HepG2 (cell line): ENCODE measurements around the gene TMEM44. TPM values are rescaled to one million over a fixed set of nuclear protein-coding genes. Genes with fewer than 3 reads are reported as not detected.

ENCODE experiments used
- ATAC-seq: fragments of 200-7000 bp; cut with Tn5 transposase; 3 replicates; pipeline ENCODE4 v1.9.1; 2020; ENCODE audit warnings: mild to moderate bottlenecking, moderate library complexity
- BruUV-seq: library from RNA; stranded (reverse); fragments of 400-500 nt; replicated peaks from 2 replicates; lab custom pipeline; 2021; lab: Mats Ljungman, UMichigan
- CTCF ChIA-PET: fragments of 300-600 bp; formaldehyde crosslinking; extraction: SDS; loops from one replicate; lab custom pipeline; 2021; ENCODE audit warnings: low total read pairs, inconsistent platforms, low intra/inter-chr PET ratio; lab: Yijun Ruan, JAX
- POLR2A ChIA-PET: fragments of 350-600 bp; sonication (Branson Sonifier 250); formaldehyde crosslinking; loops from one replicate; lab custom pipeline; 2020; ENCODE audit warnings: antibody characterized with exemption, inconsistent platforms; lab: Yijun Ruan, JAX
- DNase-seq: peaks from one replicate; pipeline ENCODE4 v3.0.0-alpha.2; 2015; ENCODE audit warnings: low spot score
- FAIRE-seq: peaks from 3 replicates; lab custom pipeline; 2011; peaks lifted over from hg19 to GRCh38; lab: Jason Lieb, UNC
- H2AFZ ChIP-seq: one replicate; pipeline ENCODE4 v1.6.1; 2011; ENCODE audit warnings: low read length, inconsistent platforms
- H3K27ac ChIP-seq: fragments of 300-600 bp; 3 replicates; pipeline ENCODE4 v1.8.0; 2011; ENCODE audit warnings: mixed run types, mild to moderate bottlenecking, mixed read lengths, low read length, inconsistent platforms; ENCODE audit not compliant: insufficient read depth; ENCODE audit errors: extremely low read length
- H3K27me3 ChIP-seq, 2 experiments: fragments of 200-600 bp in 1 of 2; 2 replicates in 1 of 2; 3 replicates in 1 of 2; pipeline versions ENCODE4 v1.6.0 to v1.8.0; 2011; ENCODE audit warnings: low read length in 2 of 2, mild to moderate bottlenecking in 2 of 2, moderate library complexity in 2 of 2, inconsistent platforms in 1 of 2; ENCODE audit not compliant: insufficient read depth in 2 of 2, control insufficient read depth in 1 of 2
- H3K36me3 ChIP-seq, 2 experiments: fragments of 200-600 bp in 1 of 2; replicated peaks in 1 of 2; 2 replicates in 1 of 2; 3 replicates in 1 of 2; pipeline versions ENCODE4 v1.5.1 to v1.8.0; 2011; ENCODE audit warnings: low read length in 2 of 2, inconsistent platforms in 1 of 2; ENCODE audit not compliant: insufficient read depth in 2 of 2, control insufficient read depth in 1 of 2
- H3K4me1 ChIP-seq: 2 replicates; pipeline ENCODE4 v1.5.1; 2012; ENCODE audit warnings: low read length, inconsistent platforms; ENCODE audit not compliant: insufficient read depth
- H3K4me2 ChIP-seq: 2 replicates; pipeline ENCODE4 v1.6.0; 2011; ENCODE audit warnings: low read depth, low read length, inconsistent platforms
- H3K4me3 ChIP-seq, 3 experiments: fragments of 200-600 bp in 1 of 3; sonication (generic), shearing (Covaris generic) in 1 of 3; replicated peaks in 1 of 3; 2 replicates each; pipeline ENCODE4 v1.5.1; 2011 to 2016; ENCODE audit warnings: low read length in 3 of 3, inconsistent platforms in 2 of 3, low read depth in 2 of 3, mild to moderate bottlenecking in 2 of 3, control low read depth in 1 of 3, mixed read lengths in 1 of 3; ENCODE audit not compliant: insufficient read depth in 1 of 3
- H3K79me2 ChIP-seq: one replicate; pipeline ENCODE4 v1.6.1; 2011; ENCODE audit warnings: low read length, inconsistent platforms; ENCODE audit not compliant: insufficient read depth
- H3K9ac ChIP-seq: 2 replicates; pipeline ENCODE4 v1.6.0; 2011; ENCODE audit warnings: mild to moderate bottlenecking, low read depth, low read length, inconsistent platforms; ENCODE audit not compliant: insufficient read depth
- H3K9me3 ChIP-seq: 2 replicates; pipeline ENCODE4 v1.5.1; 2012; ENCODE audit warnings: mild to moderate bottlenecking, low read length
- H4K20me1 ChIP-seq: 2 replicates; pipeline ENCODE4 v1.6.0; 2011; ENCODE audit warnings: inconsistent platforms, mild to moderate bottlenecking, low read length, moderate library complexity; ENCODE audit not compliant: insufficient read depth
- MED8 ChIP-seq: sonication (generic); formaldehyde crosslinking; IDR thresholded peaks from 2 replicates; pipeline ENCODE4 v1.8.1; 2023; ENCODE audit warnings: mild to moderate bottlenecking, missing genetic modification reagents; ENCODE audit not compliant: insufficient replicate concordance
- MYNN ChIP-seq: sonication (generic); formaldehyde crosslinking; IDR thresholded peaks from 2 replicates; pipeline ENCODE4 v1.4.0; 2020; ENCODE audit warnings: mild to moderate bottlenecking, low read depth, missing genetic modification reagents
- POGZ ChIP-seq: sonication (generic); formaldehyde crosslinking; IDR thresholded peaks from 2 replicates; pipeline ENCODE4 v1.4.0; 2020; ENCODE audit warnings: mild to moderate bottlenecking, missing genetic modification reagents
- TEF ChIP-seq: sonication (generic); formaldehyde crosslinking; IDR thresholded peaks from 2 replicates; pipeline ENCODE4 v1.5.0; 2020; ENCODE audit warnings: missing genetic modification reagents
- ZBTB3 ChIP-seq: sonication (generic); formaldehyde crosslinking; IDR thresholded peaks from 2 replicates; pipeline ENCODE4 v1.4.0; 2020; ENCODE audit warnings: low read depth, mild to moderate bottlenecking, moderate library complexity, missing genetic modification reagents, borderline replicate concordance
- ZBTB40 ChIP-seq, 2 experiments: fragments of 450-650 bp in 1 of 2; sonication (generic) in 1 of 2; formaldehyde crosslinking in 1 of 2; IDR thresholded peaks; 2 replicates each; pipeline versions ENCODE4 v1.6.1 to v1.8.0; 2016 to 2022; ENCODE audit warnings: antibody characterized with exemption in 1 of 2, mild to moderate bottlenecking in 1 of 2, missing genetic modification reagents in 1 of 2
- ZNF552 ChIP-seq: sonication (generic); formaldehyde crosslinking; IDR thresholded peaks from 2 replicates; pipeline ENCODE4 v1.9.0; 2022; ENCODE audit warnings: missing genetic modification reagents, mild to moderate bottlenecking, borderline replicate concordance
- WGBS: methylation state at CpG from one replicate; pipeline ENCODE4 v1.1.6; 2017; ENCODE audit warnings: low lambda C conversion rate; 5-methylcytosine and 5-hydroxymethylcytosine counted together
- in situ Hi-C: cut with HindIII; loops from 2 replicates; pipeline ENCODE4 v1.10.0; 2017; ENCODE audit warnings: low pct_unique_long_range_greater_than_20kb; ENCODE audit not compliant: extremely low pct_ligation_motif_present
- intact Hi-C: fragments of 100-400 bp; cut with micrococcal nuclease; formaldehyde crosslinking; loops from one replicate; pipeline ENCODE4 v1.10.0; 2022; ENCODE audit not compliant: unreplicated experiment
- polyA plus RNA-seq, 8 experiments: library from polyadenylated mRNA; depleted of rRNA in 3 of 8; stranded (reverse) in 7 of 8; unstranded in 1 of 8; fragments of >200 nt; fragmentation: Illumina TruSeq in 4 of 8; extraction: Trizol in 4 of 8; gene quantifications; 2 replicates each; pipeline versions ENCODE4 v1.2.1 to v1.2.3, GENCODE V29; 2011 to 2016; ENCODE audit warnings: low read depth in 4 of 8, missing spikeins in 1 of 8, mixed read lengths in 1 of 8; ENCODE audit not compliant: insufficient read depth in 1 of 8
- total RNA-seq, 5 experiments: library from RNA; depleted of rRNA; stranded (reverse); fragments of >200 nt; fragmentation: Illumina TruSeq; extraction: Trizol; gene quantifications; 2 replicates each; pipeline ENCODE4 v1.2.3, GENCODE V29; 2016; ENCODE audit warnings: low read depth in 1 of 5

The TMEM44 gene
- total and polyA plus RNA-seq, 2 of the 13 experiments (the other 11 are each of a cell fraction or from before 2014, with no cell fraction given): 7.3 to 13.8 TPM

- H3K9ac ChIP-seq: peak overlapping the region; percentile 92
- no peak overlapping the region for H2AFZ ChIP-seq
- no peaks in the 10 kb centered on the region for H3K9me3 ChIP-seq
- no peak overlapping the region for H3K27ac ChIP-seq
- CTCF ChIA-PET: no interaction called here
- 0 out of 5 replicates have a peak, but pooled peaks cover 0 to 5% of the 10 kb centered on the region in 2 experiments for H3K36me3 ChIP-seq
- in situ Hi-C loops: no loop called here
- H3K27me3 ChIP-seq: no peaks in the 10 kb centered on the region; a peak in 1 of 5 replicates
- H3K79me2 ChIP-seq: peaks cover 11% of the 10 kb centered on the region
- no peak for TF ChIP-seq MED8 (CRISPR knock-in tag)
- no peak for TF ChIP-seq MYNN (CRISPR knock-in tag)
- TF ChIP-seq ZNF552 (CRISPR knock-in tag): no peak
- TF ChIP-seq ZBTB40 (IDR thresholded peaks at IDR 0.05): no peak
- TF ChIP-seq ZBTB40 (CRISPR knock-in tag; IDR thresholded peaks at IDR 0.05): no peak
- TF ChIP-seq ZBTB3: no peak
- TF ChIP-seq TEF (CRISPR knock-in tag): no peak
- no peak for TF ChIP-seq POGZ (CRISPR knock-in tag)
- peaks cover 29% of the 10 kb centered on the region for H3K4me1 ChIP-seq
- POLR2A ChIA-PET: interaction anchor here (0.6 to 3.4 kb wide), 6 partner anchors 10 to 114 kb away, joined by 3 to 24 read pairs (median 5); no protein-coding TSS in a partner anchor
- H3K4me2 ChIP-seq: peak overlapping the region; percentile 95
- DNase-seq (no peak), ATAC-seq (no peak), FAIRE-seq (no peak)
- H3K4me3 ChIP-seq: peak overlapping the region; percentile 82 to 88 (median 86); a peak in 4 of 6 replicates
- 54% methylated on average over 1 of the region's 1 CpG for WGBS
- intact Hi-C loops: no loop called here
- H4K20me1 ChIP-seq: no peaks in the 10 kb centered on the region
- no TSS peak for BruUV-seq
Observed at GRCh38 chr3:194584866-194585265, 48.4 kb downstream of the TMEM44 start.
